LNCaP clone FGC (cell line): ENCODE data around the gene BDH2.
A peak's percentile ranks its signal among the peaks of the same experiment; 100 is the strongest.

Source experiments
- DNase-seq: peaks from one replicate; pipeline ENCODE4 v3.0.0-alpha.2; 2011; ENCODE audit warnings: low read depth
- H3K4me3 ChIP-seq: 2 replicates; pipeline ENCODE4 v1.5.1; 2011; ENCODE audit warnings: mild to moderate bottlenecking, low read depth, low read length, control low read depth
- TF ChIP-seq, protein P1 (sequence below): IDR thresholded peaks from 2 replicates; pipeline ENCODE4 v1.5.1; 2012; ENCODE audit warnings: mild to moderate bottlenecking; ENCODE audit not compliant: control insufficient read depth, insufficient read depth; ENCODE audit errors: extremely low read depth

Gene BDH2

DNA sequence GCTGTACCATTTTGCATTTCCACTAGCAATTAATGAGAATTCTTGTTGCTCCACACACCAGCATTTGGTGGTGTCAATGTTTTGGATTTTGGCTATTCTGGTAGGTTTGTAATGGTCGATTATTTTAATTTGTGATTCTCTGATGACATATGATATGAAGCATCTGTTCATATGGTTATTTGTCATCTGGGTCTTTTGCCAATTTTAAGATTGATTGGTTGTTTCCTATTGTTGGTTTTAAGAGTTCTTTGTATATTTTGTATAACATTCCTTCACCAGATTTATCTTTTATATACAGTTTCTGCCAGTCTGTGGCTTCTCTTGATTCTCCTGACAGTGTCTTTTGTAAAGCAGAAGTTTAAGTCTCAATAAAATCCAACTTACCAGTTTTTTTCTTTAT, 18.5 kb upstream of the BDH2 start:
- no peak for DNase-seq
- TF ChIP-seq, protein P1, sequence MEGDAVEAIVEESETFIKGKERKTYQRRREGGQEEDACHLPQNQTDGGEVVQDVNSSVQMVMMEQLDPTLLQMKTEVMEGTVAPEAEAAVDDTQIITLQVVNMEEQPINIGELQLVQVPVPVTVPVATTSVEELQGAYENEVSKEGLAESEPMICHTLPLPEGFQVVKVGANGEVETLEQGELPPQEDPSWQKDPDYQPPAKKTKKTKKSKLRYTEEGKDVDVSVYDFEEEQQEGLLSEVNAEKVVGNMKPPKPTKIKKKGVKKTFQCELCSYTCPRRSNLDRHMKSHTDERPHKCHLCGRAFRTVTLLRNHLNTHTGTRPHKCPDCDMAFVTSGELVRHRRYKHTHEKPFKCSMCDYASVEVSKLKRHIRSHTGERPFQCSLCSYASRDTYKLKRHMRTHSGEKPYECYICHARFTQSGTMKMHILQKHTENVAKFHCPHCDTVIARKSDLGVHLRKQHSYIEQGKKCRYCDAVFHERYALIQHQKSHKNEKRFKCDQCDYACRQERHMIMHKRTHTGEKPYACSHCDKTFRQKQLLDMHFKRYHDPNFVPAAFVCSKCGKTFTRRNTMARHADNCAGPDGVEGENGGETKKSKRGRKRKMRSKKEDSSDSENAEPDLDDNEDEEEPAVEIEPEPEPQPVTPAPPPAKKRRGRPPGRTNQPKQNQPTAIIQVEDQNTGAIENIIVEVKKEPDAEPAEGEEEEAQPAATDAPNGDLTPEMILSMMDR = no peak
- H3K4me3 ChIP-seq = no peak overlapping the region

DNA sequence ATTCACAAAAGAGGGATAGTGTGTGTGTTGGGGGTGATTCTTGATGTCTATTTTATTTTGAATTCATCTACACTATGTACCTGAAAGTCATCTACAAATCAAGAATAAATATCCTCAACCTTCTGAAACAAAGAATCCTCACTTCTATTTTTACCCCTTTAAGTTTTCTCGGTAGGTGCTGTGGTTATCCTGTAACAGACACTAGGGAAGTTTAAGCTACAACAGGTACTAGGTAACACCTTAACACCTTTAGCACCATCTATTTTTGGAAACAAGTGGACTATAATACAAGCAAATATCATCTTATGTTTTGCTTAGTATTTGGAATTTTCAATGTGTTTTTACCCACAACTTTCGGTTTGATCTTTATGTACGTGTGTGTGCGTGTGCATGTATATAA, 12.0 kb upstream of the BDH2 start:
- TF ChIP-seq, protein P1 = no peak
- DNase-seq = no peak
- no peak overlapping the region for H3K4me3 ChIP-seq

DNA sequence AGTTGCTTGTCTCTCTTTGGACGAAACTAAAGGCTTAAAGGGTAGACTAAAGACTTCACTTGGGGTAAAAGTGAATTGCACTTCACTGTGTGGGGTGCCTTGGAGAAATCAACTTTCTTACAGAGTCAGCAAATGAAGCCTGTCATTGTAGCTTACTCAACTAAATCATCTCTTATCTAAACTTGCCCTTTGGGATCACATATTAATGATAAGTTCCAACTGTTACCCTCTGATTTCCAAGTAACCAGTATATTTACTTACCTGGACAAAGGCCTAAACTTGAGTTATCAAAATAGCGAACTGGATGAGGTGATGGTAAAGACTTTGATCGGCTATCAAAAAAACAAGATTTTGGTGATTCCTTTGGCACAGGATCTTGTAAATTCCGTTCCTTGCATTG, 8.9 kb upstream of the BDH2 start:
- TF ChIP-seq, protein P1 = no peak
- DNase-seq = no peak

DNA sequence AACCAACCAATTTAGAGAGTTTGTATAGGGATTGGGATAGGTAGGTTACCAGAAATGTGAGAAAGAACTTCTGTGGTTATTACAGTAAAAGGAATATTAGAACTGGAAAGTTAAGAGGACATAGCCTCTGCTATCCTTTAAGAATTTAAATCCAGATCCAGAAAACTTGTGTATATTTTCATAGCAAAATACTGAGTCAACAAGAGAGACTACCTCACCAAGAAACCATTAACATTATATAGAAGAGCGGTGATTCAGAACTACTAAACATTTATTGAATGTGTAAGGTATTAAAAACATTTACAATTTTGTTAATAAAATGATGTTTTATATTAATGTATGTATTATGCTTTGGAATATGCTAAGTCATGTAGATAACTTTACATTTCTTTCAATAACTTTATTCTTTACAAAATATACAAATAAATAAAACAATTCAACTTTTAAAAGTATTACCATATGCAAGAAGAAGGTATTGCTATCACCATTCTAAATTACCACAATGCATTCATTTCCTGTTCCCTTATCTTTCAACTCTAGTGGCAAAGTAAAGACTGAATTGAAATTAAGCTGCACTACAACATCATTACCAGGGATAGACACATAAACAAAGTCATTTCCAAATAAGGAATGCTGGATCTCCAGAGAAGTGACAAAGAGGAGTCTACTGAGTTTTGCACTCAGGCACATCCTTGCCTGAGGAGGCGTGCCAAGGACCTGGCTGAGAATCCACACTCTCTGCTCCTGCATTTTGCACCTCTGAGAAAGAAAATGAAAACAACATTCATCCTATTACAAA, 6.1 kb upstream of the BDH2 start:
- H3K4me3 ChIP-seq = no peak overlapping the region
- peak; percentile 11 for DNase-seq
- TF ChIP-seq, protein P1 = no peak

More for the DNA sequence above, 8.9 kb upstream of the BDH2 start:
- no peak overlapping the region for H3K4me3 ChIP-seq

DNA sequence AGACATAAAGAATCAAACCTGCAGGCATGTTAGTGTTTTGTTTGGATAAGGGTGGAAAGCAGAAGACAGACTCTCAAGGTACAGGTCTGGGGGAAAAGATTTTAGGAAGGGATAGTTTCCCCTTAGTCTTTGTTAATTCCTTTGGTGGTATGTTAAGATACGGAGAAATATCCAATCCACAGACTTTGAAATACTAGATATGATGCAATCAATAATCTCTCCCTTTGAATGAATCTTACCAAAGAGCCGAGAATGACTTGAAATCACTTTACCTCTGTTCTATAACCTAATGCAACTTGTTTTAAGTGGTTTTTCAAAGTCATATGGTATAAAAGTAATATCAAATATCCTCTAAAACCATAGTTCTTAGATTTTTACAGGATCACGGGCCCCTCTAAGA, 5.3 kb upstream of the BDH2 start:
- TF ChIP-seq, protein P1 = no peak
- no peak overlapping the region for H3K4me3 ChIP-seq
- DNase-seq = no peak

DNA sequence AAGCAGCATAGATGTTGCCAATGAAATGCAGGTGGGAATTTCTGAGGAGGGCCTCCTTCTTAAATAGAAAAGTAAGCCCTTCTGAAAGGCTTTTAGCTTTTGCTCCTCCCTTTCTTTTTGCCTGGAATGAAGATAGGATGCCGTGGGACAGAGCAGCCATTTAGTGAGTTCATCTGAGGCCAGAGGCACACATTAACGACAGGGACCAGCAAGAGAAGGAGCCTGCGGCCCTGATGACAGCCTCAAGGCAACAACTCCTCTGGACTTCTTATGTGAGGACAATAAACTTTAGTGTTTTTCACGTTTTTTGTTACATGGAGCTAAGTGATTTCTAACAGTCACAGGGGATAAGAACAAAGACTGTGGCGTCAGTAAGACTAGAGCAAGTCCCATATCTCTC, 1.1 kb upstream of the BDH2 start:
- DNase-seq = no peak
- TF ChIP-seq, protein P1 = no peak
- no peak overlapping the region for H3K4me3 ChIP-seq
